Stimulated activated CD8-positive, alpha-beta memory T cell treated with anti-CD3 and anti-CD28 coated beads, Interleukin-12 subunit alpha, Interleukin-12 subunit beta, amount 100 ng/mL, for 1 hour (primary cell): ENCODE data around the gene TGM2.

ENCODE experiments used
- DNase-seq: peaks from one replicate; pipeline ENCODE4 v3.0.0-alpha.2; 2020; ENCODE audit warnings: low read depth

TGM2 gene

DNA sequence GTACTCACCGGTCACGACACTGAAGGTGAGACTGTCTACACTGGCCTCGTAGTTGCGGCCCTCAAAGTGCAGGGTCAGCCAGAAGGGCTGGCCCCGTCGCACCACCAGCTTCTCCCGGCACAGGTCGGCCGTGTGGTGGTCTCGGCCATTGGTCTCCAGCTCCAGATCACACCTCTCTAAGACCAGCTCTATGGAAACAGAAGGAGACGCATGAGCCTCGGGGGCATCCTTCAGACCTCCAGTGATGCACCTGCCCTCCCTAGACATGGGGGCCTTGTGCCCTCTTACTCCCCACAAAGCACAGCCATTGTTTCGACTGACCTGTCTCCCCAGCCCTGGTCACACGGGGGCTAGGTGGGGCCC is 3.7 kb downstream of the TGM2 start:
- DNase-seq, result no peak

DNA sequence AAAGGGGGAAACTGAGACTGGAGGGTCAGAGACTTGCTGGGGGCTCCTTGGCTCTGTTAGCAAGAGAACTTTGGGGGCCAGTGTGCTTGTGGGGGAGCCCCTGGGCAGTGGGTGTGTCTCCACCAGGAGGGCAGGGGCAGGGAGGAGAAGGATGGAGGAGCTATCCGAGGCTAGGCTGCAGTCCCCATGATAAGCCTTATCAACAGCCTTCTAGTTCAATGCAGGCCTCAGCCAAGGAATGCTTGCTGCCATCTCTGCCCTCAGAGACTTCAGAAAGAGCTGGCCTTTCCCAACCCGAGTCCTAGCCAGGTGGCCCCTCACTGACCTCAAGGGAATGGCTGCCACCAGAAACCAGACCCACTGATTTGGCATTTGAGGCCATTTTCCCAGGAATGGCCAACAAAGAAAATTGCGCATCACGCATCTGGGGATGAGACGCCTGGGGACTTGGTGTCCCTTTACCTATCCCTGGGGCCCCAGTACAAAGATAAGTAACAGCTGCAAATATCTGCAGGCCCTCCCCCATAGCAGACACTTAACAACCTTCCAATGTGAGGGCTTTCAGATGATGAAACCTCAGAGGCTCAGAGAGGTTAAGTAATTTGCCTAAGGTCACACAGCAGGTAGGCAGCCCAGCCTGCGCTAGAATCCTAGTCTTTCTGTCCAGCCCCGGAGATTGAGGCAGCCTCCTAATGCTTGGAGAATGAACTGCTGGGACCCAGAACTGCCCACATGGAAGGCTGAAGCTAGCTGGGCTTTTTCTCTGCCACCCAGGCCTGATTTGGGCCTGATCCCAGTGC is 4.9 kb downstream of the TGM2 start:
- no peak for DNase-seq

DNA sequence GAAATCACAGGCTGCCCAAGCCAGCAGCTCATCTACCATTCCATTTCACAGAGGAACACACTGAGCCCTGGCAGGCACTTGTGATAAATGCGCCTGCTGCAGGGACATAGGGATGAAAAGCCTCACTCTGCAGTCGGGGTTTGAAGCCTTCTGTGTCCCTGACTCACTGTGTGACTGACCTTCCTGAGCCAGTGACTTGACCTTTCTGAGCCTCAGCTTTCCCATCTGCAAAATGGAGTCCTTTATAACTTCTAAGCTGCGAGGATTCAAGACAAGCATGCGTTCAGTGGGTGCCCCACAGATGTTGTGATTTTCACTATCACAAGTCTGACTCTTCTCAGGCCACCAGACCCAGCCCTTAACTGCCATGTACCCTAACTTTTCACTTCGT is 5.5 kb downstream of the TGM2 start:
- DNase-seq, result no peak

DNA sequence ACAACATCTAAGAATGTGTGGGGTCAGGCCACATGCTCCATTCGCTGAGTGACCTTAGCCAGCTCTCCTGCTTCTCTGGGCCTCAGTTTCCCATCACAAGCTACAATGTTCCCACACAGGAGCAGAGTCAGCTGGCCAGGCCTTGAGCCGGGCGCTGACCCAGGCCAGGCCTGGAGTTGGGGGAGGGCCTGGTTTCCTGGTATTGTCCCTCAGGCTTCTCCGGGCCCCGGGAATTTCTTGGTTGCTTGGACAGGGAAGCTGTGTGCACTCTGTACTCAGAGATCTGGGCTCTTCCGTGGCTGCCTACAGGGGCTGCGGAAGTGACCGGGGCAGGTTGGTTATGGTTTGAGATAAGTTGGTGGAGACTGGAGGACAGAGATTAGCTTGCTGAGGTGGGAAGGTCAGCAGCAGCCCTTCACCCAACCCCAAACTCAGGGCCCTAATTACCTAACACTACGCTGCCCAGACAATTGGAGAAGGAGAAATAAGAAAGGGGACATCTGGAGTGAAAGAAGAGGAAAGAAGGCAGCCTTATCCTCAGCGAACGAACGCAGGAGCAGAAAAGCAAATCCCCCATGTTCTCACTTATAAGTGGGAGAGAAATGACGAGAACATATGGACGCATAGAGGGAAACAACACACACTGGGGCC is 6.2 kb downstream of the TGM2 start:
- no peak for DNase-seq

DNA sequence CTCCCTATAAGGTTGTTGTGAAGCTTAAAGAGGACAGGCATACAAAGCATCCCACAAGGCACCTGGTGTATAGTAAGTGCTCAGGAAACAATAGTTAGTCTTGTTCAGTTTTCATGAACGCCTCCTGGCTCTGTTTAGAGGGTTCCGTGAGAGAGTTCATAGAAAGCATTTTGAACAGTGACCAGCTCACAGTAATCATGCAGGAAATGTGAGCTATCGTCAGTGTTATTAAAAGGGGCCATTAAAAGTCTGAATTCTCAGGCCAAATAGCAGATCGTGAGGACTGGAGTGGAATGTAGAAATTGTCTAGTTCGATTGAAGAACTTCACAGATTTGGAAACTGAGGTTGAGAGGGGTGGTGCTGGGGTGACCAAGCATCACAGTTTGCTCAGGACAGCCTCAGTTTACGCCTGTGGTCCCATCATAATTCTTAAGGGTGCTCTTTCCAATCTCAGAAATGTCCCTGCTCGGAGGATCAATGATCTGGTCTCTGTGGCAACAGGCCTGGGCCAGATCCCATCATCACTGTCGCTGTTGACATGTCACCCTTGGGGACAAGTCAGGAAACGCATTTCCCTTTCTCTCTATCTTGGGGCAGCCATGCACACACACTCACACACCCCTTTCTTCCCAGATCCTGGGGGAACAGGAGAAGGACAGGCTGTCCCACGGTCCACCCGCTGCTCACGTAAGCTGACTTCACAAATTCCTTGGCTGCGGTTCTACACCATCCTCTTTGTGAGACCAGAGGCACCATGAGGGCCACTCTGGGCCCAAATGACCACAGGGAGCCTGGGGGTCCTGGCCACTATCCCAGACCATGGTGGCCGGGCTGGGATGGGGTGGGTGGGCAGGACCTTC is 7.2 kb downstream of the TGM2 start:
- no peak for DNase-seq

DNA sequence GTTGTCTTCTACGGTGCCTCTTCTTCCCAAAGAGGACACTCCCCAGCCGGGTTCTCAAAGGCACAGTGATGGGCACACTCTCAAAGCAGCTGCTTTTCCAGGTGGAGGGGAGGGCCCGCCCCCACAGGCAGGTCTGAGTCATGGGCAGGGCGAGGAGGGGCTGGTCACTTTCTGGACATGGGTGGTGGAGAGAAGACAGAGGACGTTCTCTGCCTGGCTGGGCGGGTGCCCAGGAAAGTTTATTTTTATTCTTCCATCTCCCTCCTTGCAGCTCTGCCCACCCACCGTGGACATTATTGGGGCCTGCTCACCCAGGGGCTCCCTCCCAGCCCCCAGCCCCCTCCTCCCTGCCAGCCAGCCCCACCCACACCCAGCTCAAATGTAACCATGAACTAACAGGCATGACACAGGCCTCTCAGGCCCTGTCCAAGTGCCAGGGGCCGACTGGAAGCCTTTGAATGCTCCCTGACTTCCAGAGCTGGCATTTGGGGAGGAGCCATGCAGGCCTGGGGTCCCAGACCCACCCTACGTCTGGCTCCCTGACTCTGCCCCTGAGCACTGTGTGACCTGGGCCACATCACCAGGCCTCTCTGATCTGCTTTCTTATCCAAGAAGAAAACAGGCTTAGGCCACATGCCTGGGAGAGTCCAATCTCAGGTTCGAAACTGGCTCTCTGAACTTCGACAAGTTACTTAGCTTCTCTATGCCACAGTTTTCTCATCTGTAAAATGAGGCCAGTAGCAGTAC is 8.0 kb downstream of the TGM2 start:
- no peak for DNase-seq

DNA sequence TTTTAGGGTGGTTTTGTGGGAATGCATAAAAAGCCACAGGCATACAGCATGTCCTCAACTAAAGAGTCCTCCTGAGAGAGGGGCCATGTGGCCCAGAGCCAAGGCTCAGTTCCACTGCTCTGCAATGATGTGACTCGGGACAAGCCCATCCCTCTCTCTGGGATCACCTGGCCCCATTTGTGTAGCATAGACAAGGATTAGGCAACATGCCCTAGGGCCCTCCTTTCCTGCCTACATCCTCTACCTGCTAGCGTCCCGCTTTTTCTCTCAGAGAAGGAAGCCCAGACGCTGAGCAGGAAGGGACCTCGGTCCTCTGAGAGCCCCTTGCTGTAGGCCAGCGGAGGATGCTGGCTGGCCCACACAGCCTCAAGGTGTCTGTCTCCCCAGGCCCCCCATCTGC is 8.8 kb downstream of the TGM2 start:
- DNase-seq, result no peak

DNA sequence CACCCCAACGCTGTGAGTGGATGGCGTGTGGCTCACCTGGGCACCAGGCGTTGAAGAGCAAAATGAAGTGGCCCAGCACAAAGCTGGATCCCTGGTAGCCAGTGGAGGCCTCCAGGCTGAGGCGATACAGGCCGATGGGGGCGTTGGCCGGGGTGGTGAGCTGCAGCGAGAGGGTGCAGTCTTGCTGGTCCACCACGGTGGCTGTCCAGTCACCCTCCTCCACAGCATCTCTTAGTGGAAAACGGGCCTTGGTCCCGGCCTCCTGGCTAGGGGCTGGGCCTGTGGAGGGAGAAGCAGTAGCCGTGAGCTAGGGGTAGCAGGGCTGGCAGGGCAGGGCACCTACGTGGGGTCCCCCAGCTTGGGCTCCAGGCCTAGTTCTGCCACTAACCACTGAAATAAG is 9.3 kb downstream of the TGM2 start:
- DNase-seq, result no peak

DNA sequence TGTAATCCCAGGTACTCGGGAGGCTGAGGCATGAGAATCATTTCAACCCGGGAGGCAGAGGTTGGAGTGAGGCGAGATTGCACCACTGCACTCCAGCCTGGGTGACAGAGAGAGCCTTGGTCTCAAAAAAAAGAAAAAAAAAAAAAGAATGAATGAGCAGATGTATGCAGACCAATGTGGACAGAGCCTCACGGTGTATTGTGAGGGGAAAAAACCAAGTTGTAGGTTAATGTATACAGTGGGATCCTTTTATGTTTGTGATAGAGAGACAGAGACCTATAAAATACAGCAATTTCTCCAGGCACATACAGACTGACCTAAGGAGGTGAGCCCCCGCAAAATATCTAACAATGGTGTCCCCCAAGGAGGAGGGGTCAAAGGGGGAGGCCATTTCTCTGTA is 11.7 kb downstream of the TGM2 start:
- no peak for DNase-seq

DNA sequence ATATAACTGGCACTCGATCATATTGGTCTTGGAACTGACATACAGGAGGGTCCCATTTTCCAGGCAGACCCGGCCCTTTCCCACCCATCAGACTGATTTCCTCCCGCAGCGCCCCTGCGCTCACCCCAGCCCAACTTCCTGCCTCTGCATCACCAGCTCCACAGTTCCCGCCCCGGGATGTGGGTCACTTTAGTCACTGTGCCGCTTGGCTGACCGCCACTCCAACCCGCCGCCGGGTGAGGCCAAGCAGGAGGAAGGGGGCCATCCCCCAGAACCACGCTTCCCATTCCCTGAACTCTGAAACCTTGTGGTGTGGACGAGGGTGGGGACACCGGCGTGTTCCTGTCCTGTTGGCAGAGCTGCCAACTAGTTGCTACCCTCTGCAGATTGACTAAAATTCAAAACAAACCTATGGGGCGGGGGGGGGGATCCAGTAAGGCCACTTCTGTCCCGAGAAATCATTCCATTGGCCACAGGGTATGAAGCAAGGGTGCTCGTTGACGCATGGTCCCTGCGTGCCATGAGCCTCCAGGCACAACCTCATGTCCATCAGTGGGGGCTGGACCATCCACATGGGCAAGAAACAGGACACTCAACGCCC is 12.3 kb downstream of the TGM2 start:
- peak; percentile 7 for DNase-seq

DNA sequence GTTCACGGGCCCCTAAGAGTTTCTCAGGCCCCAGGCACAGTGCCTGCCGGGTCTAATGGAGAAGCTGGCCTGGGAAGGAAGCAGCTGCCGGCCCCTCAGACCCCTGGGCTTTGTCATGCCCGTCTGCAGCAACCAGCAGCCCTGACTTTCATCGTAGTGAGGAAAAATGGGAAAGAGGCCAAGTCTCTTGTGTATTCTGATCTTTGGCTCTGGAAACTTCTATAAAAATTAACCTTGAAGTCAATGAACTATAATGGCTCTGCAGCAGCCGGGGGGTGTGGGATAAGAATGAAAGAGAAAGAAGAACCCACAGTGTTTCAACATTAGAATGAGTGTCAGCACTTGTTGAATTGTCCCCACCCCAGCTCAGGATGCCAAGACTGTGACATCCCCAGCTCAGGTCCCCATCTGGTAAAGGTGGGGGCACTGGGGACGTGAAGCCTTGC is 12.9 kb downstream of the TGM2 start:
- DNase-seq, result no peak

DNA sequence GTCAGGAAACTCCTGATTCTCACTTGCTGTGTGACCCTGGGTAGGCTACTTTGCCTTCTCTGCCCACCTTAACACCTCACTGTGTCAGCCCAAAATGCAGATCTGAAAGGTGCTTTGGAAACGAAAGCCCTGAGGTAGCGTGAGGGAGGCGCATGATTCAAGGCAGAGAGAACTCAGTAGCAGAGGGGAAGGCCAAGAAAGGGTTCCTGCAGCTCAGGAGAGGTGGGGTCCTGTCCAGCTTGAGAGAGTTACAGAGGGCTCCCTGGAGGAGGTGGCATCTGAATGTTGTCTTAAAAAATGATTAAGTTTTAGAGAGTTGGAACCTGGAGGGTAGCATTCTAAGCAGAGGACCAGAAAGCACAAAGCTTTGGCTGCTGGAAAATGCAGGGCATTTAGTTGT is 13.6 kb downstream of the TGM2 start:
- no peak for DNase-seq

DNA sequence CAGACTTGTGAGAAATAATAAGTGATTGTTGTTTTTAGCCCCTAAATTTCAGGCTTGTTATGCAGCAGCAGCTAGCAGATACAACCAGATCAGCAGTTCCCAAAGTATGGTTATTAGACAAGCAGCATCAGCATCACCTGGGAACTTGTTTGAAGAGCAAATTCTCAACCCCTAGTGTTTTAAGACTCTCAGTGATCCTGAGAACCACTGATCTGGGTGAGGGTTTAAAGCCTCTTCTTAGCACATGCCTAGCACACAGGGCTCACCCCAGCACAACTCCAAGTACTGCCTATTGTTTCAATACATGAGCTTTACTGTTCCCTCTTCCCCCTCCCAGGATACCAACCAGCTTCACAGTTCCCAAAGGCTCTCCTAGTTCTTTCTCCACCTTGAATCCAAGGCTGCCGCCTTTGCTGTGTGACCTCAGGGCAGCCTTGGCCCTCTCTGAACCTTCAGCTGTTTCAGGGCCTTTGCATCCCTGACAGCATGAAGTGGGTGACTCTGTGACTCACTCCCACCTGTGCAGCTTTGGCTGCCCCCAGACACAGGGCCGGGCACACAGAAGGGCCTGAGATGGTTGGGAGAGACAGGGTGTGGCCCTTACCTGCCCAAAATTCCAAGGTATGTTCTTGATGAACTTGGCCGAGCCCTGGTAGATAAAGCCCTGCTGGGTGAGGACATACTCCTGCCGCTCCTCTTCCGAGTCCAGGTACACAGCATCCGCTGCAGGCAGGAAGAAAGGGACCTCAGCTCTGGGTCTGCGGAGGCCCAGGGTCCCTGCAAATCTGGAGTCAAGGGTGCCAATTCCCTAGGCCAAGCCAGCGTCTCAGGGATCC is 14.5 kb downstream of the TGM2 start:
- no peak for DNase-seq

DNA sequence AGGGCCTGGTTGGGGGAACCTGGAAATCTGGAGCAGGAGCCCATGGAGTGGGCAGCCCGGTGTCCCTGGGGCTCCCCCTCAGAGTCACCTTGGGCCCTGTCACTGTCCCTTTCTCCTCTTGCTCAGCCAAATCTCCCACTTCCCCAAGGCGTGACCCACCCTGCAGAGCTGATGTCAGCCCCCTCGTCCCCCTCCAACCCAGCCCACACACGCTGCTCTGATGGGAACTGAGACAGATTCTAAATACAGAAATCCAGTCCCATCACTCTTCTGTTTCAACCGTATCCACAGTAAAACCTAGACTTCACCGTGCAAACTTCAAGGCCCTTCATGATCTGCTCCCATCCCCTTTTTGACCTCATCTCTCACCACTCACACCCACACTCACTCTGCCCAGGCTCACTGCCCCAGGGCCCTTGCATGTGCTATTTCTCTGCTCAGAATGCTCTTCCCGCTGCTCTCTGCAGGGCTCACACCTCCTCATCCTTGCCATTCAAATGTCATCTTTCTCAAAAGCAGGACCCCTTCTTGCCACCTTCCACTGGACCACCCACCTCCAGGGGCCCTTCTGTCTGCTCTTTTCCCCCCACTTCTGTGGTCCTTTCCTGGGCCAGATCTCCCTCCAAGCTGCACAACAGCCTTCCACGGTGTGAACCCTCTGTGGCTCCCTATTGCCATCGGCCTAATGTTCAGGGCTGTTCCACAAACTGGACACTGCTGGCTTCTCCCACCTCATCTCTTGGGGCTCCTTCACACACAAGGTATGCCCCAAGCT is 16.6 kb downstream of the TGM2 start:
- no peak for DNase-seq

DNA sequence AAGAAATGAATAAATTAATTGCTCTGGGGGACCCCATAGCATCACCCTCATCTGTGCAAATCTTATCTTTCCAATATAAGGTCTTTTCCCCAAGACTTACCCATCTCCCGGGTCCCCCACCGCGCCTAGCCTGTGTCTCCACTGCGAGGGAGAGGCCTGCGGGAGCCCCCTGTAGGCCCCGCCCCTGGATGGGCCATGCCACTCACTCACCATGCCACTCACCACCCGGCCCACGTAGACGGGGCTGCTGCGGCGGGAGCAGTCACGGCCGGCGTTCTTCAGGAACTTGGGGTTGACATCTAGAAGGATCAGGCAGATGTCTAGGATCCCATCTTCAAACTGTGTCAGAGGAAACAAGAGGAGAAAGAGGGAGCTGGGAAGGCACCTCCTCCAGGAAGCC is 17.3 kb downstream of the TGM2 start:
- no peak for DNase-seq

DNA sequence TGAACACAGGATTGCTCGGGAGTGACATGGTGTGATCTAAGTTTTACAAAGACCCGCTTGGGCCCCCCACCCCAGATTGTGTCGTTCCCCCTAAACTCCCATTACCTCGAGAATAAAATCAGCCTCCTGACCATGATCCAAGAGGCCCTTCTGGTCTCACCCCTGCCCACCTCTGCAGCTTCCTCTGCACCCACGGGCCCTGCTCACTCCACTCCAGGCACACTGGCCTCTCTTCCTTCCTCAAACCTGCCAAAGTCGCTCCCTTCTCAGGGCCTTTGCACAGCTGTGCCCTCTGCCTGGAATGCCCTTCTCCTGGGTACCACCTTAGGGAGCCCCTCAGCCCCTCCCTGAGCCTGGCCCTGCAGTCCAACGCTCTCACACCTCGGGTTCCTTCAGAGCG is 17.9 kb downstream of the TGM2 start:
- DNase-seq, result no peak

DNA sequence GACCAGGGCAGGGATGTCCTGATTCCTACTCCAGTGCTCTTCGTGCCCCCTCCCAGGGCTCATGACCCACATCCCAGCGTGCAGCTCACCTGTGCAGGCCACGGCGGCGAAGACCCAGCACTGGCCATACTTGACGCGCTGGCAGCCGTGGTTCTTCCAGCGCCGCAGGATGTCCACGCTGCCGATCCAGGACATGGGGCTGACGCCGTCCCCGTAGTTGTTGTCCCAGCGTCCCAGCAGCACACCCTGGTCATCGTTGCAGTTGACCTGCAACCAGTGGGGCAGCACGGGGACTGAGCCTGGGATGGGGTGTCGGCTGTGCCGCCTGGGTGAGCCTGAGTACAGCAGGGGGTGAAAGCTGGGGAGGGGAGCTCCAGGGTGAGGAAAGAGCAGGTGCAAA is 18.4 kb downstream of the TGM2 start:
- no peak for DNase-seq

DNA sequence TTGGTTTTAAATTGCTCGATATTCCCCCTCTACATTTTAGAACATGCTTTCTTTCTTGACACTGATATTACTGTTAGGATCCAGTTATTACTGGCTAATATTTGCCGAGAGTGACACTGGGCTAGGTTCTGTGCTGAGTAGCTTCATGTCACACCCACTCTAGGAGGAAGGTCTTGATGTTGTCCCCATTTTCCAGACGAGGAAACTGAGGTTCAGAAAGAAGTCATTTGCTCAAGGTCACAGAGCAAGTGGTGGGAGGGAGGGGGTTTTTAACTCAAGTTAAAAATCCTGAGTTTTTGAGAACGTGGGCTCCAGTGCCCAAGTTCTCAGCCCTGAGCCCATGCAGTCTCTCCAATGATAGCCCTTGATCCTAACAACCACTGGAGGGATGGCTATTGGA is 18.9 kb downstream of the TGM2 start:
- no peak for DNase-seq

DNA sequence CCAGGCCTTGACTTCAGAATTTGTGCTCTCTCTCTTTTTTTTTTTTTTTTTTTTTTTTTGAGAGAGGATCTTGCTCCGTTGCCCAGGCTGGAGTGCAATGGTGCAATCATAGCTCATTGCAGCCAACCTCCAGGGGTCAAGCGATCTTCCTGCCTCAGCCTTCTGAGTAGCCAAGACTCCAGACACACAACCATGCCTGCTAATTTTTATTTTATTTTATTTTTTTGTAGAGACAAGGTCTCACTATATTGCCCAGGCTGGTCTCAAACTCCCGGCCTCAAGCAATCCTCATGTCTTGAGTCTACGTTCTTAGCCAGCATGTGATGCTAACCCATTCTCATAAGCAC is 19.4 kb downstream of the TGM2 start:
- no peak for DNase-seq

DNA sequence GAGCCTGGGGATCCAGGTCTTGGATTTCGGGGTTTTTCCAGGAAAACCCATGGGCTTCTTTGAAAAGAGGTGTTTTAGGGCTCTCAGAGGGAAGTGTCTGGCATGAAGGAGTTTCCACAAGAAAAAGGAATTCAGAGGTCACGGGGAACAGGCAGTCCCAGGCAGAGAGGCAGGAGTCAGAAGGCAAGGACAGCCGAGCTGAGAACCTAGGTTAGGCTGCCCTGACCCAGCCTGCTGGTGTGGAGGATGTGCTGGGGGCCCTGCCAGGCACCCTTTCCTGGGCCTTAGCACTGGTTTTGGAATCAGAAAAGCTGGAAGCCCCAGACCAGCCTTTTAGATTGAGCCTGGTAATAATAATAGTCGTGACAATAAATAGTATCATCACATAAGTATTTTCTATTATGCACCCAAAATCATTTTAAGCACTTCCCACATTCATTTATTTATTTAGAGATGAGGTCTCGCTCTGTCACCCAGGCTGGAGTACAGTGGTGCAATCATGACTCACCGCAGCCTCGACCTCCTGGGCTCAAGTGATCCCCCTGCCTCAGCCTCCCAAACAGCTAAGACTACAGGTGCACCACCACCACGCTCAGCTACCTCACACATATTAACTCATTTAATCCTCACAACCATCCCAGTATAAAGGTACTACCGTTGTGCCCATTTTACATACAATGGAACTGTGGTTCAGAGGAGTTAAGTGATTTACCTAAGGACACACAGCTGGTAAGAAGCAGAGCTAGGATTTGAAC is 19.9 kb downstream of the TGM2 start:
- DNase-seq, result no peak
